ENCODE results near the gene IGSF11.
"Not testable (repeated sequence)": the region's sequence is repeated elsewhere in the genome, so short reads cannot be mapped to it uniquely, and the experiment has no call there.

Gene IGSF11

GRCh38 chr3:118980832-118981231 lies 53.8 kb downstream of the IGSF11 start:
- no peak for DNase-seq (ENCODE audit: low read depth)
- H3K4me3 ChIP-seq (ENCODE audit: low read depth, low read length) = no peak overlapping the region
- no peak for TF ChIP-seq CTCF (IDR thresholded peaks at IDR 0.05; ENCODE audit: insufficient read depth, low read depth, low read length, missing control alignments)

- no peak overlapping the region for H3K4me3 ChIP-seq (ENCODE audit: low read depth, low read length)
- no peak for DNase-seq (ENCODE audit: low read depth)
- TF ChIP-seq CTCF (IDR thresholded peaks at IDR 0.05; ENCODE audit: insufficient read depth, low read depth, low read length, missing control alignments) = no peak
Observed at GRCh38 chr3:118978393-118978758, 56.3 kb downstream of the IGSF11 start.

- no peak for TF ChIP-seq CTCF (IDR thresholded peaks at IDR 0.05; ENCODE audit: insufficient read depth, low read depth, low read length, missing control alignments)
- DNase-seq (ENCODE audit: low read depth) = peak; percentile 1
- no peak overlapping the region for H3K4me3 ChIP-seq (ENCODE audit: low read depth, low read length)
Observed at GRCh38 chr3:118977671-118978392, 56.8 kb downstream of the IGSF11 start.

- no peak for DNase-seq (ENCODE audit: low read depth)
- no peak for TF ChIP-seq CTCF (IDR thresholded peaks at IDR 0.05; ENCODE audit: insufficient read depth, low read depth, low read length, missing control alignments)
- no peak overlapping the region for H3K4me3 ChIP-seq (ENCODE audit: low read depth, low read length)
Observed at GRCh38 chr3:118977118-118977517, 57.5 kb downstream of the IGSF11 start.

GRCh38 chr3:118975476-118975875 lies 59.2 kb downstream of the IGSF11 start:
- not testable (repeated sequence) for H3K4me3 ChIP-seq (ENCODE audit: low read depth, low read length); DNase-seq (ENCODE audit: low read depth)

GRCh38 chr3:118974356-118975097 lies 60.1 kb downstream of the IGSF11 start:
- no peak for DNase-seq (ENCODE audit: low read depth)
- no peak for TF ChIP-seq CTCF (IDR thresholded peaks at IDR 0.05; ENCODE audit: insufficient read depth, low read depth, low read length, missing control alignments)
- H3K4me3 ChIP-seq (ENCODE audit: low read depth, low read length) = no peak overlapping the region

- DNase-seq (ENCODE audit: low read depth) = no peak
- TF ChIP-seq CTCF (IDR thresholded peaks at IDR 0.05; ENCODE audit: insufficient read depth, low read depth, low read length, missing control alignments) = no peak
- H3K4me3 ChIP-seq (ENCODE audit: low read depth, low read length) = no peak overlapping the region
Observed at GRCh38 chr3:118973050-118973449, 61.6 kb downstream of the IGSF11 start.
